ENCODE measurements around the gene BNC2.

The BNC2 gene

GRCh38 chr9:16868701-16869100 is 1.8 kb downstream of the BNC2 start:
- no peak for DNase-seq

- DNase-seq = no peak
Measured at GRCh38 chr9:16867576-16868311, 2.7 kb downstream of the BNC2 start.

- DNase-seq = no peak
Measured at GRCh38 chr9:16866587-16866986, 3.9 kb downstream of the BNC2 start.

GRCh38 chr9:16864649-16865434 is 5.6 kb downstream of the BNC2 start:
- no peak for DNase-seq

GRCh38 chr9:16848179-16848578 is 22.3 kb downstream of the BNC2 start:
- DNase-seq = no peak

DNA sequence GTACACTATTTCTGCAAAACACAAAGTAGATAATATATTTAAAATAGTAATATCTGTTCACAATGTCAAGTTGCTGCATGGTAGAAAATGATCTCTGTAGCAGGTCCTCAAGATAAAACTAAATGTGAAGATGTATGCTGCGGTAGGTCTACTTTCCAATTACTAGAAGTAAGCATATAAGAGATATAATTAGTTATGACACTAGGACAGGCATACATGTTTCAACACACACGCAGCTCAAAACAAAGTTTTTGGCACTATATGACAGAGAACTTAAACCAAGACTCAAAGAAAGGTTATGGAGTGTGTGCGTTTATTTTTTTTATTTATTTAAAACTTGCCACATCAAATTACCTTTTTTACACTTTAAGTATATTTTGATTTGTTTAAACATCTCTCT is 23.5 kb downstream of the BNC2 start:
- DNase-seq = no peak

GRCh38 chr9:16846367-16846766 is 24.1 kb downstream of the BNC2 start:
- no peak for DNase-seq

DNA sequence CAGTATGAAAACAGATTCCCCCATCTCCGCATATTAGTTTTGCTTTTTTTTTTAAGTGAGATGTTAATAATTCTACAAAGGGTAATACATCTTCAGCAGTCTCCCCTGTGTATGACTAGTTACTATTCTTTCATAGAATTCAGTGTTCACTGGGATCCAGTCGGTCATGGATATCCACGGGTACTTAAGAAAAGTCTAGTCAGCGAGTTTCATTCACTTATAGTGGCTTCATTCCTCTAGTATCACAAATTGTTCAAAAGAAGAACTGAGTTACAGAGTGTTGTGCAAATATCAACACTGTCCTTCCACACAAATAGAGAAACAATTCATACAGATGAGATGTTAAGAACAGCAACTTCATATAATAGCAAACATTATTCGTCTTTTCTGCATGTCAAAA is 35.7 kb downstream of the BNC2 start:
- no peak for DNase-seq

DNA sequence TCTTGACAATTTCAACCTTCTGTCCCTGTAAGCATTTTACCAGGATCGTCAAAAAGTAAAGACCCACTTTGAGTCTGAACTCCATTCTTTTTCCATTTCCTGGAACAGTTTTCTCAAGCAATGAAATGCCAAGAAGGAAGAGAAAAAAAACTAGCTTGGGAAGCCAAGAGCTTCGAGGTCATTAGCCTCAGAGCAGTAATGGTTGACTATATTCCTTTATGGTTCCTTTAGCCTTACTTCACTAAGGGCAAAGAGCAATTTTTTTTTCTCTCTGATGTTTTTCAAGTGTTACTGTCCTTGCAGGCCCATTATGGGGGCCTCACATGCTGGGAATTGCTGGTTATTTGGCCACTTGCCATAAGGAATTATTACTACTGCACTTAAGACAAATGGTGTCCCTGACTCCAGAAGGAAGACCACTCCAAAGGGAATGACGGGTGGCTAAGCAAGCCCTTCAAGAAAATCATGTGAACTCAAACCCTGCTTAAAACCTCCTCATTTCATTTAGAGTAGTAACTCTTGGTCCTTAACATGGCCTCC is 37.1 kb downstream of the BNC2 start:
- DNase-seq = no peak

DNA sequence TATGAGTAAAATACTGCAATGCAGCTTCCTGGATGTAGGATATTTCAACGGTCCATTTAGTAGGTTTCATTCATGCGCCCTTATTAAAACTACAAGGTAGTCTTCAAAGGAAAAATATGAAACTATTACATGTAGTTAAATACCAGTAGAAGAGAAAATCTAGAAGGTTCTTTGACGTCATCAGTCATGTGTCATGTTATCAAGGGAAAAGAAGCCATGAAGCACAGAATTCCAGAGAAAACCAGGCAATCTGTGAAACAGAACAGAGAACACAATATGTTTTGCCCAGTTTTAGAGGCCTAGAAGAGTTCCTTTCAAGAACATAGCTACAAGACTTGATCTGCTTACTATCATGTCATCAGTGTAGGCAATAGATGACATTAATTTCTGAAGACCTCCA is 38.4 kb downstream of the BNC2 start:
- DNase-seq = no peak

DNA sequence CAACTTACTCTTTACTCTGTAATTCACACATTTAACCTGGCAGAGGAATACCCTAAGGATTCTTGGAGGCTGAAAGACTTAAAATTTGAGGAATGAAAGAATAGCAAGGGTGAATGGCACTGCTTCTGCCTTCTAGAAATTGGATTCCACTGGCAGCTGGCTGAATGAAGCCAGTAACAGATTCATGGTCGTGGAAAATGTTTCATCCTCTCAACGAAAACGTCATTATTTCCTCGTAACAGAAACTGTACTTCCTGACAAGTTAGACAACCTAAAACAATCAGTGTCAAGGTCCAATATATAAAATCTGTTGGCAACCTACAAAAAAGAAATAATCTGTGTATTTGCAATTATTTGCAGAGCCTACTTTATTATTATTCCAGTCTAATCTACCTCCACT is 39.7 kb downstream of the BNC2 start:
- no peak for DNase-seq

- DNase-seq = no peak
Measured at GRCh38 chr9:16828340-16829281, 41.9 kb downstream of the BNC2 start.

DNA sequence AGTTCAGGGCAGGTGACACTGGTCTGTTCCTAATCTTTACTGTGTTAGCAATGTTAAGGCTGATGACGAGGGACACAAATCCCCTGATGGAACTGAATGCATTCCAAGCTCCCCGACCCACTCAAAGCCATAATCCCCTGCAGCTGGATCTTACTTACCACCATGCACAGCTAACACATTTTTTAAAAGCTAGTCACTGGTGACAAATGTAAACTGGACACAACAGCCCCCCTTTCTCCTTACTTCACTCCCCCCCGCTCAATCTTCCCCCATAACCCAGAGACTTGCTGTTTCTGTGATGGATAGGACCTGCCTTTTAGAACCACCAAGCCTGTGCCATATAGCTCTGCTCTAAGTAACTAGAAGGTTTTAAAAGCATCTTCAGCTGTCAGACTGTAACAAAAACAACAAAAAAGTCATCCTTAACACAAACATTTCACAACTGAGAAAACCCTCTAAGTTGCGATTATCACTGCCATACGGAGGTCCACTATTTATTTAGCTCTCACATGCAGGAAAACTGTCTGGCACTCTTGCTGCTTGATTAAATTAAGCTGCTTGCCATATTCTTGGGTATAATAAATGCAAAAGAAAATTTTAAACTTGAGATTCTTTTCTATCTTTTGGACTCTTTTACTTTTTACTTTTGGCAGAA is 44.4 kb downstream of the BNC2 start:
- DNase-seq = no peak

DNA sequence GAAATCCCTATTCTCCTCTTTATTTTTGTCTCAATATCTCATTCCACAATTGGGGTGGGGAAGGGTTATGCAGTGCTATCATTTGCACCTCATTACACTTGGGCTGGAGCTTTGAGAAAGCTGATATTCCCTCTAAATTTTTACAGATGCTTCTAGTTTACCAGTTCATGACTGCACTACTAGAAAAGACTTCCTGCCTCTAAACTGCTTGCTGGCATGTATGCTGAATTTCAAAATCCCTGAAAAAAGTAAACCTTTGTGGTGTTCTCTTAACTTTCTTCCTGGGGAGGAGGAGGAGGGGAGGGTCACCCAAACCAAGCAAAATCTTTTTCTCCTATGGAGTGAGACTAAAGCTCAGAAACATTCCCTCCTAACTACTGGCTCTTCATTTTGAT is 45.1 kb downstream of the BNC2 start:
- no peak for DNase-seq

- no peak for DNase-seq
Measured at GRCh38 chr9:16824545-16825330, 45.7 kb downstream of the BNC2 start.

DNA sequence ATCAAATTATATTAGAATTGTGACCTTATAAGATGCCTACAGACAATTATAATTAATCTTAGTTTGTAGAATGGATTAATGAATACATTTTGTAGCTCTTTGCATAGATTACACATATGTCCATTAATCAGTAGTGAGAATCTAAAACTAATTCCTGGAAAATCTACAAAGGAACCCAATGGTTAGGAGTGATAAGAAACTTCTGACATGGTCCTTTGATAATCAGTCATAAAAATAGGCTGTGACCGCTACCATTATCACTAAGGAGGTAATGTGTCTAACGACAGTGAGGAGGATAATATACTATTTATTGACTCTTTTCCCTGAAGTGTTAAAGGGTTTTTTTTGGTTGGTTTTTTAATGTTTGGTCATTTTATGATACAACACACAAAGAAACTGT is 46.6 kb downstream of the BNC2 start:
- no peak for DNase-seq

DNA sequence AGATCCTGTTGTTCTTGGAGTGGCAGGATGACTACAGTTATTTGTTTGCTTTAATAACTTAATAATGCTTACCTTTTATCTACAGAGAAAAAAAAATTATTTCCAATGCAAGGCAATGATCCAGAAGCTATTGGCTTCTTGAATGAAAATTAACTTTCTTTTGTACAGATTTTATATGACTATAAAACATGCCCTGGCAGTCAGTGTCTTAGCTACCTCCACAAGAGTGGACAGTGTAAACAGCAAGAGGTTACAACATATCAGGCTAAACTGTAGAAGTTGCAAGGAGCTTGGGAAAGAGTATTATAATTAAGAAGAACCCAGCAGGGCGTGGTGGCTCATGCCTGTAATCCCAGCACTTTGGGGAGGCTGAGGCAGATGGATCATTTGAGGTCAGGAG is 49.1 kb downstream of the BNC2 start:
- no peak for DNase-seq

DNA sequence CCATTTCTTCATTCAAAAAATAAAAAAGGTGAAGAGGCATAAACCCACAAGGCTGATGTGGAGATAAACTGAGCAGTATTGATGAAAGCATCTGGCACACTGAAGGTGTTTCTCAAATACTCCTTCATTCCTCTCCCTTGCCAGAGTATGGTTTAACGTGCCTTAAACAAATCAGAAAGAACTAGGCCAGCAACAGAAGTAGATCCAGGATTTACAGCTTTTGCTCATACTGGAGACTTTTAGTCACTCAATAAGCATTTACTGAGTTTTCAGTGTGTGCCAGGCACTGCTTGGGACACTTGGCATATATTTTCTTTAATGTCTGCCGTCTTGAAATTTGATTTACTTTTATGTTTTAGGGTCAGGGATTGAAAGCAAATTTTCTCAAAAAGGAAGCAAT is 53.0 kb downstream of the BNC2 start:
- no peak for DNase-seq

- DNase-seq = no peak
Measured at GRCh38 chr9:16817002-16817401, 53.5 kb downstream of the BNC2 start.

GRCh38 chr9:16816011-16816410 is 54.5 kb downstream of the BNC2 start:
- DNase-seq = no peak

DNA sequence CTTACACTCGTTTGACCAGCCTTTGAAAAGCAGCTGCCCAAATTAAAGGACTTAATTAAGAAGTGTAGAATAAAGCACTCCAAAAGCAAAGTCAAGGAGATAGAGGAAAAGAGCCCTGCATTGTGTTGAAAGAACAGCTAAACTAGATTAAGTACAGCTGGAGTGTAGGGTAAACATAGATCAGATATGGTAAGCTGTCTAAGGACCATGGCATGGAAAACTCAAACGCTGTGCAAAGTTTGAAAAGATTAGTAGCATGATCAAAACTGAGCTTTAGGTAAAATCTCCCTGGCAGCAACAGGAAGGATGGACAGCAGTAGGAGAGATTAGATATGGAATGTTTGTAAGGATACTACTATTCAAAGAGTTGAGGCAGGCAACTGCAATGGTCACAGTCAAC is 55.4 kb downstream of the BNC2 start:
- DNase-seq = no peak

DNA sequence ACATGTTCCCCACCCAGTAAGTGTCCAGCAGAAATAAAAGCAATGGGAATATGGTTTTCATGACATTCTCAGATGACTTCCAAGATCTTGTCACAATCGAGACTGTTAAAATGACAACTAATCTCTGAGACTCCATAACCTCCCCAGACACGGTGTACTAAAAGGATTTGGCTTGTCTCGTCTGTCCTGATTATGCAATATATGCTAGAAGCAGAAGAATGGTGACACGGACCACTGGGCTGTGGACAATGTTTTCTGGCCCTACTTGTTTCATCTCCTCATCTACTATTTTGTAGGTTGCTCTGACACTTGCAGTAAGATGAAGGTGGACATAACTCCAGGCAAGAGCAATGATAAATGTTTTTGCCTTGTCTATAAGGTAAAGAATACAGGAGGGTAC is 56.6 kb downstream of the BNC2 start:
- no peak for DNase-seq

All from activated CD4-positive, alpha-beta T cell treated with anti-CD3 and anti-CD28 coated beads, Interleukin-2, Interleukin-6, amounts not matched to agents 100 ng/mL and 50 ng/mL, durations not matched to agents 16 hours and 8 hours (primary cell).